ENCODE data around the gene MTG2.

Gene MTG2

GRCh38 chr20:62186887-62187866, 4.3 kb downstream of the MTG2 start:
- H3K27ac ChIP-seq: no peak overlapping the region
- TF ChIP-seq CTCF (IDR thresholded peaks at IDR 0.05; ENCODE audit: low read depth, low read length): no peak

GRCh38 chr20:62190639-62191411, 8.0 kb downstream of the MTG2 start:
- DNase-seq: no peak
- Histone ChIP-seq H3K27me3 (ENCODE audit: insufficient read depth, low read depth, severe bottlenecking) (no peaks in the 10 kb centered on the region), H3K36me3 (peaks cover 7% of the 10 kb centered on the region), H3K9me3 (ENCODE audit: severe bottlenecking) (no peaks in the 10 kb centered on the region), H3K4me3 (ENCODE audit: low read depth, low read length) (no peak overlapping the region), H3K27ac (no peak overlapping the region)
- TF ChIP-seq CTCF (IDR thresholded peaks at IDR 0.05; ENCODE audit: low read depth, low read length): 0 out of 2 replicates have a peak, but pooled peaks have one; percentile 6

More at GRCh38 chr20:62186887-62187866, 4.3 kb downstream of the MTG2 start:
- H3K27me3 ChIP-seq (ENCODE audit: insufficient read depth, low read depth, severe bottlenecking): no peaks in the 10 kb centered on the region
- no peak for DNase-seq
- peaks cover 12% of the 10 kb centered on the region for H3K36me3 ChIP-seq
- no peak overlapping the region for H3K4me3 ChIP-seq (ENCODE audit: low read depth, low read length)
- no peaks in the 10 kb centered on the region for H3K9me3 ChIP-seq (ENCODE audit: severe bottlenecking)

- no peaks in the 10 kb centered on the region for H3K9me3 ChIP-seq (ENCODE audit: severe bottlenecking)
- no peak overlapping the region for H3K27ac ChIP-seq
- no peak for TF ChIP-seq CTCF (IDR thresholded peaks at IDR 0.05; ENCODE audit: low read depth, low read length)
- no peak for DNase-seq
- H3K36me3 ChIP-seq: peaks cover 7% of the 10 kb centered on the region
- H3K27me3 ChIP-seq (ENCODE audit: insufficient read depth, low read depth, severe bottlenecking): no peaks in the 10 kb centered on the region
- H3K4me3 ChIP-seq (ENCODE audit: low read depth, low read length): no peak overlapping the region
These were observed 9.1 kb downstream of the MTG2 start for GRCh38 chr20:62191781-62192559.

- Histone ChIP-seq H3K4me3 (ENCODE audit: low read depth, low read length) (no peak overlapping the region), H3K36me3 (peaks cover 11% of the 10 kb centered on the region), H3K27me3 (ENCODE audit: insufficient read depth, low read depth, severe bottlenecking) (no peaks in the 10 kb centered on the region), H3K9me3 (ENCODE audit: severe bottlenecking) (no peaks in the 10 kb centered on the region), H3K27ac (no peak overlapping the region)
- no peak for DNase-seq
- no peak for TF ChIP-seq CTCF (IDR thresholded peaks at IDR 0.05; ENCODE audit: low read depth, low read length)
These were observed 9.8 kb downstream of the MTG2 start for GRCh38 chr20:62192635-62193034.

Measured in WERI-Rb-1 (cell line).